EL (cell line): ENCODE data around the gene CRELD2.

Source experiments
- DNase-seq: peaks from one replicate; pipeline ENCODE4 v3.0.0-alpha.2; 2016

The CRELD2 gene

DNA sequence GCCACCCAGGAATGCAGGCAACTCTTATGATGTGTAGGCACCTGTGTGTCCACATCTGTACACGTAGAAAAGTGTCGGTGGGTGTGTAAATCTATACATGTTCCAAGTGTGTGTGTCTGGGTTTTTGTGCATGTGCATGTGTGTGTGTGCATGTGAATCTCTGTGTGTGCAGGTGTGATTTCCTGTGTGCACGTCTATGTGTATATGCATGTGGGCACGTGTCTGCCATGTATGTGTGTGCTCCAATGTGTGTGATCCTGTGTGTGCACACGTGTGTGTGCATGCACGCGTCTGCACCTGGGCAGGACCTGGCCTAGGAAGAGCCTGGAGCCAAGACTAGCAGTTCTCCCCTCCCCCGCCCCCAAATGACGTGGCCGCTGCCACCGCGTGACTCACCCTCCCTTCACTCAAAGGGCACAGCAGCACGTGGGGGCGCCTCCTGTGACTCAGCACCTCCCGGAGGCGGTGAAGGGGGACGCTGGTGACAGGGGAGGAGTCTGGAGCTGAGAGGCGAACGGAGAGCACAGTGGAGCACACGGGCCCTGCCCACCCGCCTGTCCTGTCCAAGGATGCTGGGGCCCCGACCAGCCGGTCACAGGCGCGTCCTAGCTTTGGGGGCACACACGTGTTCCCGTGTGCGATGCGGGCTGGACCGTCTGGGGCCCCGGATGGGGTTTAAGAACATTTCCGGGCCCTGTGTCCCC lies 52.2 kb downstream of the CRELD2 start:
- peak; percentile 99 for DNase-seq

- DNase-seq, result peak; percentile 78
These were observed 53.1 kb downstream of the CRELD2 start for GRCh38 chr22:49971232-49972162.

DNA sequence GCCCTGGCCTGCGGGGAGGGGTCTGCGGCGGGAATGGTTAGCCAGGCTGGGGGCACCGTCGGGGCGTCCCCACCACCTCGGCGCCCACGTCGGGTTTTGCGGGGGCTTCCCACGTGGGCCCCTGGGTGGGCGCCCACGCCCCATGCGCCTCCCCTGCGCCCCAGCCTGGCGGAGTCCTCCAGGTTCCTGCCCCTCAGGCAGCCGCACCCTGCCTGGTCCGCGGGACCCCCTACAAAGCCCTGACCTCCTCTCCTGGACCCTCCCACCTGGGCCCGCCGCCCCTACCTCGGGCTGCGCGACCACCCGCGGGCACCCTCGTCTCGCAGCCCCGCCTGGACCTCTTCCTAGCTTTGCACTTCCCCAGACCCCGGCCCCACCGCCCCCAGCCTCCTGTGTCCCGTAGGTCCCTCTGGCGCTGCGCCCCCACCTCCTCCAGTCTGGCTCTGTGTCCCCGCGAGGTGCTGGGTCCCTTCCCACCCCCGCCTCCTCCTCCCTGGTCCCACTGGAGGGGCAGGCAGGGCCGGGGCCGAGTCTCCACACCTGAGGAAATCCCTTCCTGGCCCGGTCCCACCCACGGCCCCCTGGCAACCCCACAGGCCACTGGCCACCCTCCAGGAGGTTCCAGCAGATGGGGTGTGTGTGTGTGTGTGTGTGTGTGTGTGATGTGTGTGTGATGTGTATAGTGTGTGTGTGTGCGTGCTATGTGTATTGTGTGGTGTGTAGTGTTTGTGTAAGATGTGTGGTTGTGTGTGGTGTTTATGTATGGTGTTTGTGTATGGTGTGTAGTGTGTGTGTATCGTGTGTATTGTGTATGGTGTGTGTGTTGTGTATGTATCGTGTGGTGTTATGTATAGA lies 54.0 kb downstream of the CRELD2 start:
- DNase-seq, result no peak

GRCh38 chr22:49973018-49973961 lies 54.9 kb downstream of the CRELD2 start:
- DNase-seq, result no peak

DNA sequence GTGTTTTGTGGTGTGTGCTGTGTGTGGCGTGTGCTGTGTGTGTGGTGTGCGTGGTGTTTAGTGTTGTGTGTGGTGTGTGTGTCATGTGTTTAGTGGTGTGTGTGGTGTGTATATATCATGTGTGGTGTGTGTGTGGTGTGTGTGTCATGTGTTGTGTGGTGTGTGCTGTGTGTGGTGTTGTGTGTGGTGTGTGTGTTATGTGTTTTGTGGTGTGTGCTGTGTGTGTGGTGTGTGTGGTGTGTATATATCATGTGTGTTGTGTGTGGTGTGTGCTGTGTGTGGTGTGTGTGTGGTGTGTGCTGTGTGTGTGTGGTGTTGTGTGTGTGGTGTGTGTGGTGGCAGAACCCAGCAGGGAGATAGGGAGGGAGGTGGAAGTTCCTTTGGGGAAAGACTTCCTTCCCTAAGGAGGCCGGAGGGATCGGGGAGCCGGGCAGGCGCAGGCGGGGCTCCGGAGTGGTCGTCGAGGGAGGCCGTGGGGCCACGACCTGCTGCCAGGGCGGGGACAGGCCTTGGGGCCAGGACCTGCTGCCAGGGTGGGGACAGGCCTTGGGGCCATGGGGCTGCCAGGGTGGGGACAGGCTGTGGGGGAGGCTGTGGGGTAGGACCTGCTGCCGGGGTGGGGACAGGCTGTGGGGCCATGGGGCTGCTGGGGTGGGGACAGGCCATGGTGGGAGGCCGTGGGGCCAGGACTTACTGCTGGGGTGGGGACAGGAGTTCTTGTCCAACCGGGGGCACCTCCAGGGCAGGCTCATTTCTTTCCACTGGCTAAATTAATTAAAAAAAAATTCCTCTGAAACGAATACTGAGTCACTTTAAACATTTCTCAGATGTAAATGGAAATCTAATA lies 57.3 kb downstream of the CRELD2 start:
- DNase-seq, result no peak

DNA sequence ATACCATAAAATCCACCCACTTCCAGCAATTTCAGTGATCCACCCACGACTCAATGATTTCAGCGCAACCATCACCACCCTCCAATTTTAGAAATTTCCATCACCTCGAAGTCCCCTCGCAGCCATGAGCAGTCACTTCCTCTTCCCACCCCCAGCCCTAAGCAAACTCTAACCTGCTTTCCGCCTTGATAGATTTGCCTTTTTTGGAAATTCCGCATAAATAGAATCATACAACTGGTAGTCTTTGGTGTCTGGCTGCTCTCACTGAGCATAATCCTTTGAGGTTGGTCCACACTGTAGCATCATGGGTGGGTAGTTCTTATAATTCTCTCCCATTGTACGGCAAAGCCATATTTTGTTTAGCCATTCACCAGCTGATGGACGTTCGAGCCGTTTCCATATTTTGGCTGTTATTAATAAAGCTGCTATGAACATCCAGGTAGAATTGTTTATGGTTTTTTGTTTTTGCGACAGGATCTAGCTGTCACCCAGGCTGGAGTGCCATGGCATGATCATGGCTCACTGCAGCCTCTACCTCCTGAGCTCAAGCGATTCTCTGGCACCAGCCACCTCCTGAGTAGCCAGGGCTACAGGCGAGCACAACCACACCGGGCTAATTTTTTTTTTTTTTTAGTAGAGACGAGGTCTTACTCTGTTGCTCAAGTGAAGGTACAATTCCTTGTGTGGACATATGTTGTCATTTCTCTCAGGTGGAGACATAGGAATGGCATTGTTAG lies 58.2 kb downstream of the CRELD2 start:
- no peak for DNase-seq
